A172 (cell line): Measurements from ENCODE around the gene TSSK3. TPM values are rescaled to one million over a fixed set of nuclear protein-coding genes. Genes with fewer than 3 reads are reported as not detected.

Experiments
- DNase-seq: peaks from one replicate; pipeline ENCODE4 v3.0.0-alpha.2; 2015; ENCODE audit warnings: low spot score
- total RNA-seq: library from RNA; depleted of rRNA; stranded (reverse); fragments of >200 nt; shearing (Covaris generic); gene quantifications from 2 replicates; pipeline ENCODE4 v1.2.3, GENCODE V29; 2014; rRNA removed

The TSSK3 gene, protein sequence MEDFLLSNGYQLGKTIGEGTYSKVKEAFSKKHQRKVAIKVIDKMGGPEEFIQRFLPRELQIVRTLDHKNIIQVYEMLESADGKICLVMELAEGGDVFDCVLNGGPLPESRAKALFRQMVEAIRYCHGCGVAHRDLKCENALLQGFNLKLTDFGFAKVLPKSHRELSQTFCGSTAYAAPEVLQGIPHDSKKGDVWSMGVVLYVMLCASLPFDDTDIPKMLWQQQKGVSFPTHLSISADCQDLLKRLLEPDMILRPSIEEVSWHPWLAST
- total RNA-seq, result 0.24 TPM in 1 of 2 replicates, not detected in the other

DNA sequence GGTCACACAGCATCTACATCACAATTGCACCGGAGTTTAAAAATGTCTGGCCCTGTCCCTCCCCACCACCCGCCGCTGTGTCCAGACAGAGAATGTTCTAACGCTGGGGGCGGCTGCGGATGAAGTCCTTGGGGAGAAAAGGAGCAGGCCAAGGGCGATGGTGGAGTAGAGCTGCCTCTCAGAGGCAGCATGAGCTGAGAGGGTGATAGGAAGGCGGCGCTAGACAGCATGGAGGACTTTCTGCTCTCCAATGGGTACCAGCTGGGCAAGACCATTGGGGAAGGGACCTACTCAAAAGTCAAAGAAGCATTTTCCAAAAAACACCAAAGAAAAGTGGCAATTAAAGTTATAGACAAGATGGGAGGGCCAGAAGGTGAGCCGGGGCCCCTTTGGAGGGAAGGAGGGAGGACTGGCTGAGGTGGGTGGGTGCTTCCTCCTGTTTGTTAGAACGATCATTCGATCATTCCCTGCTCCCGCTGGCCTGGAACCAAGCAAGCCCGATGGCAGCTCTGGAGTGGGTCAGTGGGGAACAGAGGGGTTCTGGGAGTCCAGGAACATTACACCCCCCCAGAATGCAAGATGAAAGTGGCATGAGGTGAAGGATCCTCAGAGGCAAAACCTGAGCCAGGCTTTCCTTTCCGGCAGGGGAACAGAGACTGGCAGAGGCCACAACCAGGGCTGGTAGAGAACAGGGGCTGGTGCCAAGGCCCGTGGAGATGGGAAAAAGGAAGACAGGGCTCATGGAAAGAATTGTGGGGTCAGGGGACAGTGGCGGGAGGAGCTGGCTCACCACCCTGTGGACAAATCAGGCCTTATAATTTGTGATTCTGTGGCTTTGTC lies at the start of gene TSSK3, which contains the start of gene FAM229A:
Gene TSSK3 (plus strand): TSS at position 66 of the 840 bp plus-strand sequence. CDS start 163 bp downstream, at position 229.
Gene FAM229A (minus strand): TSS at position 12 of the 840 bp plus-strand sequence. CDS start 394 bp downstream, outside the sequence.
- DNase-seq, result no peak

DNA sequence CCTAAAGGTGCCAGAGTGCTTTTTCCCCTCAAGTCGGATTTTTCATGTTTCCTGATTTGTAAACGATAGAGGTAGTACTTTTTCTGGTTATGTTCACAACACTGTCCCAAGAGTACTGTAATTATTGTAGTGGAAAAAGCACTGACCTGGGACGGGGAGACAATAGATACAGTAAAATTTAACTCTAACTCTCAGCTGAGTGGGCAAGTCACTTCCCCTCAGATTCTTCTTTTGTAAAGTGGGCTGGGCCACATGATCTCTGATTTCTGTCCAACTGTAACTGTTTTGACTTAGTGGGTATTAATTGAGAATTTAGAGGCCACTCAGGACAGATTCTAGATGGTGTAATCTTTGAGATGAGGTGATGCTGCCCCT lies 45.4 kb upstream of the TSSK3 start:
- DNase-seq, result no peak

DNA sequence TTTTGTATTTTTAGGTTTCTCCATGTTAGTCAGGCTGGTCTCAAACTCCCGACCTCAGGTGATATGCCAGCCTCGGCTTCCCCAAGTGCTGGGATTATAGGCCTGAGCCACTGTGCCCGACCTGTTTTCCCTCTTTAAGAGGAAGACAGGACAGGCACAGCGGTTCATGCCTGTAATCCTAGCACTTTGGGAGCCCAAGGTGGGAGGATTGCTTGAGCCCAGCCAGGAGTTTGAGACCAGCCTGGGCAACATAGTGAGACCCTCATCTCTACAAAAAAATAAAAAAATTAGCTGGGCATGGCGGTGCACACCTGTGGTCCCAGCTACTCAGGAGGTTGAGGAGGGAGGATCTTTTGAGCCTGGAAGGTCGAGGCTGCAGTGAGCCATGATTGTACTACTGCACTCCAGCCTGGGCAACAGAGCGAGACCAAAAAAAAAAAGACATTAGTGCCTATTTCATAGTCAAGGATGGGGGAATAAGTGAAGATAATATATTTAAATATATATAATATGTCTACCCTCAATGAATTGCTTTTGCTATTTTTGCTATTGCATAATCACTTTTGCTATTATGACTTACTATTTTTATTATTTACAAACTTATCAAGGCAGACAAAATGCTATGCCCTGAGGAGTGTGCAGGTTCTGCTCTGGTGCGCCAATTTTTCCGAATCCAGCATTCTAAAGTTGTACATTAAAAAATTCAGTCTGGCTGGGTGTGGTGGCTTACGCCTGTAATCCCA lies 44.0 kb upstream of the TSSK3 start:
- DNase-seq, result no peak

DNA sequence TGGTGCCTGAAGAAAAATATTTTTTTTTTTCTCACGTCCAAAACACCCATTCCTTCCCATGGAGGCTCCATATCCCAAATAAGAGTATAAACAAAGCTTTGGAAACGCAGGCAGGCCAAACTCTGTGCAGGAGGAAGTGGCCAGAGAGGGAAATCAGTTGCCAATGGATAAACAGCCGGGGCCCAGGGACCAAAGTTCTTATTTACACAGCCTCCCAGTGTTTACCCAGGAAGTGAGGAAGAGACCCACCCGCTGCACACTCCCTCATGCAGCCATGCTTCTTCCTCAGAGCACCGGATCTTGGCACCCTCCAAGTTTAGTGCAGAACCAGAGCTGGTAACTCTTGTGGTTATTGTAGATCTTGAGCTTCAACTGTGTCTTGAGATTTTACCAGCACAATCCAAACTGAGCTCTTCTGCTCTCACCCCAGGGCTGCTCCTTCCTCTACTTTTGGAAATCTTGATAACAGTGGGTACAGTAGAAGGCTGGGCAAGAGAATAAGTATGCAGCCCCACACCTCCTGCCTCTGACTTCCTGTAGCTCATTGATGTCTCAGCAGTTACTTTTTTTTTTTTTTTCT lies 40.5 kb upstream of the TSSK3 start:
- no peak for DNase-seq

DNA sequence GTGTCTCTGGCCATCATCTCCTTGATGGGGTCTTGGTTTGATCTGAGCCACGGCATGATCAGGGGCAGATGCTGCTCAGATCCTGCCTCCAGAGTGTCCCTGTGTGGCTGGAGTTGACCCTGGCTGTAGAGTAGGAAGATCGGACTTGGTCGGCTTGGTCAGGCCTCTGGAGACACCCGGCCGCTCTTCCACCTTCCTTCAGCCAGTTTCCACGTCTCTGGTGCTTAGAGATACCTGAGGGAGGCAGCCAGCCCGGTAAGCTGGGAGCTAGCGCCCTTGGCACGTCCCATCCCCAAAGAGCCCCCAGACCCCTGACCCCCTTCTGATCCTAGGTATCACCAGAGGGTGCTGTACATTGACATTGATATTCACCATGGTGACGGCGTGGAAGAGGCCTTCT lies 35.1 kb upstream of the TSSK3 start:
- no peak for DNase-seq

DNA sequence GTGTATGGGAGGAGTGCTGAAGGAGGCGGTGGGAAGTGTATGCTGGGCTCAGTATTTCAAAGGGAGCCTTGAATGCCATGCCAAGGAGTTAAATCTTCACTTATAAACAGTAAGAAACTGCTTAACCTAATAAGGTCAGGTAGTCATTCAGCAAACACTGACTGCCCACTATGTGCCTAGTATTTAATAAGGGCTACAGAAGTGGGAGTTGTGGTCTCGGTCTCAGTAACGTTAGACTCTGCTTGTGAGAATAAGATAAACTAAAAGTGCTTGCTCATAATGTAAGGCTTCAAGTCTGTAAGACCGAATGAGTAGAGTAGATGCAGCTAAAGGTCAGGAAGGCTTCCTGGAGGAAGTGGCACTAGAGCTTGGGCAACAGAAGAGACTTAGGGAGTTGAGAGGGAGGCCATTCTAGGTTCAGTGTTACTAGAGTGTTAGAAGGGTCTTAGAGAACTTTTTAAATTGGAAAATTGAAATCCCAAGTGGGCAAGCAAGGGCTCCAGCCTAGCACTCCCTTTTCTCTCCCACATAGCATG lies 32.3 kb upstream of the TSSK3 start:
- no peak for DNase-seq

DNA sequence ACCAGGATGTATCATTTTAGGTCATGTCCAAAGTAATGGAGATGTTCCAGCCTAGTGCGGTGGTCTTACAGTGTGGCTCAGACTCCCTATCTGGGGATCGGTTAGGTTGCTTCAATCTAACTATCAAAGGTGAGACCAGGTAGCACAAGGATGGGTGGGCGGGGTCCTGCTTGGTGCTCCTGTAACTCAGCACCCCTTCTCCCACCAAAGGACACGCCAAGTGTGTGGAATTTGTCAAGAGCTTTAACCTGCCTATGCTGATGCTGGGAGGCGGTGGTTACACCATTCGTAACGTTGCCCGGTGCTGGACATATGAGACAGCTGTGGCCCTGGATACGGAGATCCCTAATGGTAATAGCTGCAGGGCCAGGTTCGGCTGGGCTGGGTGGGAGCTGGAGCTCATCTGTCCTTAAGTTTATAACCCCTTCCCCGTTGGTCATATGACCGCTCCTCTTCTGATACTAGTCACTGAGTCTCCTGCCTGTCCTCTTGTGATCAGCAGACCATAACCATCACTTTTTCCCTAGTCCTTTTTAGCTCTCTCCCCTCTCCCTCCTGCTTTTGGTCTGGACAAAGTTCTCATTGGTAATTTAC lies 31.7 kb upstream of the TSSK3 start:
- no peak for DNase-seq

DNA sequence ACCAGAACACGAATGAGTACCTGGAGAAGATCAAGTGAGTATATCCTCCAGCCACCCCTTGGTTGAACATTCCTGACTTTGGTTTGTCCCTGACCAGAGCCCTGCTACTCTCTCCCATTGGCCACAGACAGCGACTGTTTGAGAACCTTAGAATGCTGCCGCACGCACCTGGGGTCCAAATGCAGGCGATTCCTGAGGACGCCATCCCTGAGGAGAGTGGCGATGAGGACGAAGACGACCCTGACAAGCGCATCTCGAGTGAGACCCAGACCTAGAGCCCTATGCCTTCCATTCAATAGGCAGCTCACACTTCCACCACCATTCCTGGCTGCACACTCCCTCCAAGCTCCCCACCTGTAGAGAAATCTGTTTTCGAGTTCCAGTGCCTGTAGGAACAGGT lies 30.8 kb upstream of the TSSK3 start:
- DNase-seq, result no peak

DNA sequence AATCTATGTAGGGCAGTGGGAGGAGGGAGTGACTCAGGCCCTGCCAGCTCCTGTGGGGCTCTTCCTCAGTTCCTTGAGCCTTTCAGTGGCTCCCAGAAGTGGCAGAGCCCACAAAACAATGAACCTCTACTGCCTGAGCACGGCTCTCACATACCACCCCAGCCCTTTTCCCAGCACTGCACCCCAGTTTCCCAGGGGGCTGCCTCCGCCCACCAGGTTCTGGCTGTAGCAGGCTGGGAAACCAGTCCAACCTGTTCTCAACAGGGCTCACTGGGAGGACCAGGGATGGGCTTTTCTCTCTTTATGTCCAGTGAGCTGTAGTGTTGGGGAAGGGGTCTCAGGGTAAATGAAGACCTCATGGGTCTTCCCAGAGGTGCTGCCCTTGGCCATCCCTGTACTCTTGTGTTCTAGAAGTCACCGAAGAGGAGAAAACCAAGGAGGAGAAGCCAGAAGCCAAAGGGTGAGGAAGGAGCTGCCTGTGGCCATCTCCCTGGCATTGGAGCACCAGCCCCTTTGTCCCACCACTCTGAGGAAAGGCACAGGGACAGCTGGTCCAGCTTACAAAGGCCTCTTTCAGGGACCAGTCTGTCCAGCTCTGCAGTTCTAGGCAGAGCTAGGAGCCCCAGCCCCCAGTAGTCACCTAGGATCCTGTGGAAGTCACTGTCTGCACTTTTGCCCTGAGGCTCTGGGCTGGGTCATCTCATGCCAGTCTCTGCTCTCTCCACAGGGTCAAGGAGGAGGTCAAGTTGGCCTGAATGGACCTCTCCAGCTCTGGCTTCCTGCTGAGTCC lies 29.9 kb upstream of the TSSK3 start:
- no peak for DNase-seq

DNA sequence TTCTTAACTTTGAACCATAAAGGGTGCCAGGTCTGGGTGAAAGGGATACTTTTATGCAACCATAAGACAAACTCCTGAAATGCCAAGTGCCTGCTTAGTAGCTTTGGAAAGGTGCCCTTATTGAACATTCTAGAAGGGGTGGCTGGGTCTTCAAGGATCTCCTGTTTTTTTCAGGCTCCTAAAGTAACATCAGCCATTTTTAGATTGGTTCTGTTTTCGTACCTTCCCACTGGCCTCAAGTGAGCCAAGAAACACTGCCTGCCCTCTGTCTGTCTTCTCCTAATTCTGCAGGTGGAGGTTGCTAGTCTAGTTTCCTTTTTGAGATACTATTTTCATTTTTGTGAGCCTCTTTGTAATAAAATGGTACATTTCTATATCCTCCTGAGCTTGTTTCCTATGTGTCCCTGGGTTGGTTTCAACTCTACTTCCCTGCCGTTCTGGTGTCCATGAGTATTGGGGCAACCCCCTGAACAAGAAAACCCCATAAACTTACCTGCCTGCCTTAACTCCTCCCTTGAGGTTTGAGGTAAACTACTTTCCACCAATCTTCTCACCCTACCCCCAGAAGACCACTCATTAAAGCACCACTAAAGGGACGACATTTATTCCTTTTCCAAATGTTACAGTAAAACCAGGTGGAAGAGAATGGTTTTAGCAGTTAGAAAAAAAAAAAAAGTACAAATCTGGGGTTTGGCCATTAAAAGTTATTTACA lies 28.9 kb upstream of the TSSK3 start:
- no peak for DNase-seq

DNA sequence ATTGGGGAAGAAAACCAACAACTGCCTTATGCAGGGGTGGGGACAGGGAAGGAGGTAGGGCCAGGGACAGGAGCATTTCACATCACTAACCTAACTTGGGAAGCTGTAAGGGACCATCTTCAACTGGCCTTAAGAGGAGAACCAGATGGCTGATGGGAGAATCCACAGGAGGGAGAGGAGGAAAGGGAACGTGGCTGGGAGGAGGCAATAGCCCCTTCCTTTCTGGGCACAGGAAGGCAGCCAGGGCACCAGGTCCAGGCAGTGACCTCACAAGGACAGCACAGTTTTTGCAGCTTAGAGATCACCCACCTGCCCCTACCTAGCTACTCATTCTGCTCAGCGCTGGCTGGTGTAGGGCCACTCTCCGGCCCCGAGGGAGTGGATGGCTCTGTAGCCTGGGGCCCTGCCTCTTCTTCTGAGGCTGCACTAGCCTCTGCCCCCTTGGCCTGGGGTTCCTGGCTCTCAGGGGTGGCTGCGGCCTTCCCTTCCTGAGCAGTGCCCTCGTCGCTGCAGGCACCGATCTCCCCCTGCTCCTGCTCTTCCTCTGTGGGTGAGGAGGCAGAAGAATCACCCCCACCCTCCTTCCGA lies 28.0 kb upstream of the TSSK3 start:
- DNase-seq, result no peak

DNA sequence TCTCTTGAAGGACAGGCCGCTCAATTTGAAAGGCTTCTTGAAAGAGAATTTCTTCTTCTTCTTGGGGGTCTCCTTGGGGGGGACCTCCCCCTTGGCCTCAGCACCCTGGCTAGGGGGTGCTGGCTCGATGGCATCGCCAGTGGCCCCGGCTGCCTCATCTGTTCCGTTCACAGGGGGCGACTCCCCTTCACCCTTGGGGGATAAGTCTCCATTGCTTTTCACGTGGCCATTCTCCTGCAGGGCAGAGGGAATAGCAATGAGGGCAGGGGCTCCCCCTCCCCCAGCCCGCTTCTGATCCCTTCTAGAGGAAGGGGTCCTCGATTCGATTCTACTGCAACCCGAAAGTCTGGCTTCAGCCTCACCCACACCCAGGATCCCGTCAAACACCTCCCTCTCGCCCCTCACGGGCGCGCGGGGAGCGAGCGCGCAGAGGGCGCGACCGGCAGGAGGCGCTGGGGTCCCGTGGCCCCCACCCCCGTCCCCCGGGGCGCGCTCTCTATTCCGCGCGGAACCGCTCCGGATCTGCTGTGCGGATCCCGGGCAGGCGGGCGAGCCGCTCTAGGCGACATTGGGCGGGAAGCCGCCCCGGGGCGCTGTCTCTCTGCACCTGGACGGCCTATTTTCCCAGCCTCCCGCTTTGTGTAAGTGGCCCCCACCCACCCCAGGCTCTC lies 27.3 kb upstream of the TSSK3 start:
- no peak for DNase-seq

DNA sequence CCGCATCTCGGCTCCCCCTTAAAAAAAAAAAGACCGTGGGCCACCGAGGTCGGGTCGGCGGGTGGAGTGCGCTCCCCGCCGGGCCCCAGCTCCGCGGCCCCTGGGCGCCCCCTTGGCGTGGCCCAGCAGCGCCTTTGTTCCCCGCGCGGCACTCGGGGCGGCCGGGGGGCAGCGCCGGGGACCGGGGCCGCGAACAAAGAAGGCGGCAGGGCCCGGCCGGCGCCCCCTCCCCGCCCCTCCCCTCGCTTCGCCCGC lies 26.9 kb upstream of the TSSK3 start:
- DNase-seq, result no peak

DNA sequence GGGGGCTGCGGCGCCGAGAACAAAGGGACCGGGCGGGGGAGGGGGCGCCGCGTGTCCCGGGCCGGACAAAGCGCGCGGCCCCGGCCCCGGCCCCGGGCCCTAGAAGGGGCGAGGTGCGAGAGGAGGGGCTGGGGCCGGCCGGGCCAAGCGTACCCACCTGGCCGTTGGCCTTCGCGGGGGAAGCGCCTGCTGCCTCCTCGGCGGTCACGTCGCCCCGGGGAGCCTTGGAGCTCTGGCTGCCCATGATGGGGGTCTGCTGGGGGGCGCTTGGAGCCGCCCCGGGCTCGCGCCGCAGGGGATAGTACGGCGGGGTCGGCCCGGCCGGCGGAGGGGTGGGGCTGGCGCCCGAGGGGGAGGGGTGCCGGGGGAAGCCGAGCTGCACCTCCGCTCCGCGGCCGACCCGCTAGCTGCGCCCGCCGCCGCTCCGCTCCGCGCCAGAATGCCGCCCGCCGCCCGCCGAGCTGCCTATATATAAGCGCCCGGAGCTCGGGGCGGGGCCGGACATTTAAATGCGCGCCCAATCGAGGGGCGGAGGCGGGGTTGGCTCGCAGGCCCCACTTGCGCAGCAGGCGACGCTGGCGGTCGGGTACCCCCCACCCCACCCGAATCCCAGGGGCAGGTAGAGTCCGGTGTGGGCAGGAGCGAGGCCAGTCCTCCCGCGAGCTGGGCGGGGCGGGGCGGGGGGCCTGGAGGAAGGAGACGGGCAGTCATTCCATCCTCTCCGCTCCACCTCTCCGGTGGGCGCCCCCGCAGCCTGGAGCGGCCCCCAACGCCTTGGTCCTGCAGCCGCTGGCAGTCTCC lies 26.3 kb upstream of the TSSK3 start, which contains the start of gene MARCKSL1:
Gene MARCKSL1 (minus strand): TSS at position 444 of the 801 bp plus-strand sequence. CDS start 200 bp downstream, at position 244.
- DNase-seq, result peak; percentile 19

DNA sequence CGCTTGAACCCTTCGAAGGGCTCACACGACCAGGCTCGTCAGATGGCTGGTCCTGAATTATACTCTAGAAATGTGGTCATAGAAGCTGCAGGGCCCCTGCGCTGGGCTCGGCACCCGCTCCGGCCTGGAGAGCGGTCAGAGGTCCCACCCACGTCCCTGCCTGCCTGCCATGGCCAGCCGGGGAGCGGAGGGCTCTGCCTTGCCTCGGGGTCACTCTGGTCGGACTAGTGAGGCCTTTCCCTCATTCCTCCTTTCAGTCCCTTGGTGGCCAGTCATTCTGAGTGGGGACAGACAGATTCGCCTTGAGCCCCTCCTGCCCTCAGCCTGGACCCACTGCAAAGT lies 25.8 kb upstream of the TSSK3 start:
- no peak for DNase-seq

DNA sequence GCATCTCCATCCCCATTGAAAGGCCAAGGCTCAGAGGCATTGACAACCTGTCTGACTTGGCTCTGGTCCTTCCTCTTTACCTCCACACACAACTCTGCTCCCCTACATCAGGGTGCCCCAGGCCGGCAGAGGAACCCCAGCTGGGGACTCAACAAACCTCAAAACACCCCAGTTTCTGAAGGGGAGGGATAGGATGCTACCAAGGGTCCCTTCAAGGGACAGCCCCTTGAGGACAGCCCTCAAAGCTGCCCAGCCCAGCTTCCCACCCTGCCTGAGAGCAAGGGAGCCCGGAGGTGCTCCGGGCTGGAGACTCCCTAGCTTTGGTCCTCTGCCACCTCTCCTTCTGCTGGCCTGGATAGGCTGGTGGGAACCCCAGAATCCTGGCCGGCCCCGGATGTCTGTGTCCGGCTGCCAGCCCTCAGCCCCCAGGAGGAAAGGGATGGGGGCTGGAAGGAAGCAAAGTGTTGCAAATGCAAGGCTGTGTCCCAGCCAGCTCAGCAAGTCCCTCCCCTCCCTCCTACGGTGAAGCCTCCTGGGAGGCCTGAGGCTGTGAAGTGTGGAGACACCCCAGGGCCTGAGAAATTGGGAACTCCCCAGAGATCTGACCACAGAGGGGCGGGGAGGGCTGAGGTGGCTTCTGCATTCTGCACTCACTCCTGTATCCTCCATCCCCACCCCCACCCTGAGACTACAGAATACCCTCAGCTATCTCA lies 25.2 kb upstream of the TSSK3 start:
- DNase-seq, result peak; percentile 60

DNA sequence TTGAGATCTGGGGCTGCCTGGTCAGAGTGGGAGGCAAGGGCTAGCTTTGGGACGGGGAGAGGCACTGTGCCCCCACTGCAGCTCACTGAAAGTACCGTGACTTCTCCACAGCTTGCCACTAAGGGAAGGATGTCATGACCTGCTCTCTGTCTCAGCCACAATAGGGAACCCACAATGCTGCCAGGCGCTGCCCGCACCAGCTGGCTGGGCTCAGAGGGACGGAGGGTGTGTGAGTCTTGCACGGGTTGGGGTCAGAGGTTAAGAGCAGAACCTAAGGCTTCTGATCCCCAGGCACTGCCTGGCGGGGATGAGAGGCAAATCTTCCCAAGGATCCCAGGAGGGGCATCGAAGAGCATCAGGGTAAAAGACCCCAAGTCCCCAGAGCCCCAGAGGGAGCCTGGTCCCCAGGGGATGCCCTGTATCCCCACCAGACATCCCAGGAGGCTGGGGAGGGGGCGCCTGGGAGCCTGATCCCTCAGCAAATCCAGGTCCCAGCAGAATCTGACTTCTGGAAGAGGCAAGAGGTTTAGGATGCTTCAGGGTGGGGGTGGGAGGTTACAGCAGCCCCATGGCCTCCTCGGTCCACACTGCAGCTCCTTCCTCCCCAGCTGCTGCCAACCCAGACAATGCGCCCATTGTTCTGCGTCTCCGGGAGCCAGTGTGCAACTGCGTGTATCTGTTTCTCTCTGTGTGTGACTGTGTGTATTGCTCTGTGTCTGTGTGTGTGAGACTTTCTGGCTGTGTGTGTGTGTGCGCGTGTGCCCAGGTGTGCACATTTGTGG lies 24.3 kb upstream of the TSSK3 start:
- peak; percentile 23 for DNase-seq
